GM19025 (cell line): ENCODE measurements around the gene ADAMTS7.
"Not testable (repeated sequence)": the region's sequence is repeated elsewhere in the genome, so short reads cannot be mapped to it uniquely, and the experiment has no call there.

Experiments
- ATAC-seq: cut with Tn5 transposase; IDR thresholded peaks from one replicate; pipeline ENCODE4 v1.9.1; 2021; ENCODE audit warnings: mild to moderate bottlenecking, low read depth, moderate library complexity; ENCODE audit not compliant: unreplicated experiment

The ADAMTS7 gene

DNA sequence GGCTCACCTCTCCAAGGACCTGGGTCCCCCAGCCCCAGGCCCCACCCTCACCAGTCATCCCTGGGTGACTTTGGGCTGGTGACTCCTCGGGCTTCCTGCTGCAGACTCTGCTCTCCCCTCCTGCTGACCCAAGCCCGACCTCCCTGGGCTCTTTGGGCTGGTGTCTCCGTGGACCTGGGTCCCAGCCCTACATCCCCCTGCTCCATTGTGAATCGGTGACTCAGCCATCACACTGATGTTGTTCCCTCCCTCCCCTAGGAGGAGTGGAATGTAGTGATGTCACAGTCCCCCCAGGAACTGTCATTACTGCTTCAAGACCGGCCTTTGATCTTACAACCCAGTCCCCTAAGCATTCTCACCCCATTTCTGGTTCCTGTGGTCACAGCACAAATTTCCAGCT lies 83.7 kb downstream of the ADAMTS7 start:
- ATAC-seq, result no peak

GRCh38 chr15:78726870-78727551 lies 84.3 kb downstream of the ADAMTS7 start:
- ATAC-seq, result no peak

DNA sequence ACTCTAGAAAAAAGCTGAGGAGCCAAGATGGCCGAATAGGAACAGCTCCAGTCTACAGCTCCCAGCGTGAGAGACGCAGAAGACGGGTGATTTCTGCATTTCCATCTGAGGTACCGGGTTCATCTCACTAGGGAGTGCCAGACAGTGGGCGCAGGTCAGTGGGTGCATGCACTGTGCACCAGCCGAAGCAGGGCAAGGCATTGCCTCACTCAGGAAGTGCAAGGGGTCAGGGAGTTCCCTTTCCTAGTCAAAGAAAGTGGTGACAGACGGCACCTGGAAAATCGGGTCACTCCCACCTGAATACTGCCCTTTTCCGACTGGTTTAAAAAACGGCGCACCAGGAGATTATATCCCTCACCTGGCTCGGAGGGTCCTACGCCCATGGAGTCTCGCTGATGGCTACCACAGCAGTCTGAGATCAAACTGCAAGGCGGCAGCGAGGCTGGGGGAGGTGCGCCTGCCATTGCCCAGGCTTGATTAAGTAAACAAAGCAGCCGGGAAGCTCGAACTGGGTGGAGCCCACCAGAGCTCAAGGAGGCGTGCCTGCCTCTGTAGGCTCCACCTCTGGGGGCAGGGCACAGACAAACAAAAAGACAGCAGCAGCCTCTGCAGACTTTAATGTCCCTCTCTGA lies 91.3 kb downstream of the ADAMTS7 start:
- not testable (repeated sequence) for ATAC-seq

DNA sequence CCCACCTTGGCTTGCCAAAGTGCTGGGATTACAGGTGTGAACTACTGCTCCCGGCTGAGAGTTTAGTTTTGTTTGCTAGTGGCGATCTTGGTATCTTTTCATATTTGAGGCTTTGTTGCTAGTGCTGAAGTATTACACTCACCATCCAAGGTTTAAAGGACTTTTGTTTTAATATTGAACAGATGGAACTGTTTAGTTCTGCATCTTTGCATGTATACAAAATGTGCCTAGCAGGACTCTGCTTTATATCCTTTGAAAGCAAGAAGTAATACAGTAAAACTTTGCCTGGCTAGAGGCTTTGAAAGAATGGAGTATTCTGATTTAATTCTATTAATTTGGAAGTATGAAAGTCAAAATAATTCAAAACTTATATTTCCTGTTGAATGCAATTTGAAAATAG lies 92.4 kb downstream of the ADAMTS7 start:
- no peak for ATAC-seq

- ATAC-seq, result no peak
Measured at GRCh38 chr15:78717956-78718656, 93.2 kb downstream of the ADAMTS7 start.

- ATAC-seq, result no peak
Measured at GRCh38 chr15:78716651-78717050, 94.6 kb downstream of the ADAMTS7 start.

- ATAC-seq, result no peak
Measured at GRCh38 chr15:78715930-78716329, 95.3 kb downstream of the ADAMTS7 start.

GRCh38 chr15:78715434-78715833 lies 95.8 kb downstream of the ADAMTS7 start:
- ATAC-seq, result no peak

- ATAC-seq, result no peak
Measured at GRCh38 chr15:78714890-78715289, 96.4 kb downstream of the ADAMTS7 start.

DNA sequence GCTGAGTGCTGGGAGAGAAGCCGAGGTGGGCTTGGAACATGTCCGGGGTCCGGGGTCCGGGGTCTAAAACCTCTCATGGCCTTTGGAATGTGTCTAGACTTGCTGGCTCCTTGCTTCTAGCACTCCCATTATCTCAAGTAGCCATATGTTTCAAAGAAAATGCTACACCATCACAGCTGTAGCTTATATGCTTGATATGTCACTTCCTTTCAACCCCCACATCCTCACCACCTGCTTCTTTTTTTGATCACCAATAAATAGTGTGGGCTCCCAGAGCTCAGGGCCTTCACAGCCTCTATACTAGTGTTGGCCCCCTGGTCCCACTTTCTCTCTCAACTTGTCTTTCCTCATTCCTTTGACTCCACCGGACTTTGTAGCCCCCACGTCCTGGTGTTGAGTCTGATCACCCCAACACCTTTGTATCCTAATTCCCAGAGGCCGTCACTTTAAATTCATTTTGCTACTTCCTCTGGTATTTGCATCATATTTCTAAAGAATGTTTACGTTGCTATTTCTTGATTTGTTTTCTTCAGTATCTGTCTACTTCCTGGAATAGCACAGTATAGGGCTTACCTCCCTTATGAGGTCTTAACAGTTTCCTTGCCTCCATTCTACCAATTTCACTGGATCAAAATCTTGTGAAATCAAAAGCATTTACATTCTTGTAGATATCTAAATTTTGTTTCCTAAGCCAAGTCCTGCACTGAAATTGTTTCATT lies 98.3 kb downstream of the ADAMTS7 start:
- no peak for ATAC-seq

- ATAC-seq, result no peak
Measured at GRCh38 chr15:78711638-78712037, 99.6 kb downstream of the ADAMTS7 start.

DNA sequence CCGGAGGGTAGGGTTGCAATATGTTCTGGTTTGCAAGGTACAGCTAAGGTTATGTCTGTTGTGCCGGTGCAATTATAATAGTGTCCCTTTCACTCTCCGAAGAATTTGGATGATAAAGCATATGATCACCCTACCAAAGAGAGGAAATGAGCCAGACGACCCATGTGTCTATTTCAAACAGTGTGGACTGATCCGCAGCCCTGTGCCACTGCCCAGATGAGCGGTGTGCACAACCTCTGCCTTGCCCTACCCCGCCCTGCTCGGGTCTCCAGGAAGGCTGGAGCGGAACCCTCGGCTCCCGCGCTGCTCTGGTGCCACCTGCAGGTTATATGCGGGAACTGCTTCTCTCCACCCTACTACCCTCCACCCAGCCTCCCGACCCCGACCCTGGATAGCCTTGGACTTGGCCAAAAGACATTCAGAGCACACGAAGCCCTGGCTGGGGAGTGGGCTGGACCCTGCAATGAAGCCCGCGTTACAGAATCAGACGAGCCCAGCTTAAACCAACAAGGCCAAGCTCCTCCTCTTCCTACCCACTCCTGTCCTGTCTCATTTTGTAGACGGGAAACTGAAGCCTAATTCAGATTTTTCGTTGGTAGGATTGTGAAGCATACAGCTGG lies 101.9 kb downstream of the ADAMTS7 start:
- no peak for ATAC-seq
